DMS114 treated with DMSO at 0.1 percent for 48 hours (cell line): ENCODE measurements around the gene ICAM5.

ENCODE experiments used
- DNase-seq: peaks from one replicate; lab custom pipeline; 2025; ENCODE audit not compliant: unreplicated experiment; lab: John Stamatoyannopoulos, UW

ICAM5 gene

DNA sequence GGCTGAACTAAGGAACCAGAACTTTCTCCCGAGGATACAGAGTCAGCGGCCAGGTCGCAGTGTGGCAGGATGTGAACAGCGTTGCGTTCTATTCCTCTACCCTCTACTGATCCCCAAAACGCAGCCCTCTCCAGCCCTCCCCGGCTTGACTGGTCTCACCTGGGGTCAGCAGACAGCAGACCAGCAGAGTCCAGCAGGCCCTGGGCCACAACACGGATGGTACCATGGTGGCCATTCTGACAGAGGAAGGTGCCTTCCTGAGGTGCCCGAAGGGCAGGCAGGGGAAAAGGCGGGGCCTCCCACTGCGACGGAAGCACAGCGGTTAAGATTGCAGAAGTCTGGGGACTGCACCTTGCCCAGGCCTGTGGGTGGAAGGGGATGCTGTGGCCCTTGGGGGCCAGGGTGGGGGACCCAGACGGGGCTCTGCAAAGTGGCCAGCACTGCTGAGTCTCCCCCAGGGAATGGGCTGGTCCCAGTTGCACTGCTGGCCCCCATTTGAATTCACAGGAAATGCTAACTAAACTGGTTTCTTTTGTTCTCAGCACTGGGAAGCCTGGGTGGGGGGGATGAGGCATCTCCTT lies 49.7 kb downstream of the ICAM5 start, which contains the start of gene ICAM3:
Gene ICAM3, minus strand, starts transcription at position 245 of the 581 bp plus-strand sequence. Its CDS starts 10 bp downstream, at position 235.
- DNase-seq: no peak

DNA sequence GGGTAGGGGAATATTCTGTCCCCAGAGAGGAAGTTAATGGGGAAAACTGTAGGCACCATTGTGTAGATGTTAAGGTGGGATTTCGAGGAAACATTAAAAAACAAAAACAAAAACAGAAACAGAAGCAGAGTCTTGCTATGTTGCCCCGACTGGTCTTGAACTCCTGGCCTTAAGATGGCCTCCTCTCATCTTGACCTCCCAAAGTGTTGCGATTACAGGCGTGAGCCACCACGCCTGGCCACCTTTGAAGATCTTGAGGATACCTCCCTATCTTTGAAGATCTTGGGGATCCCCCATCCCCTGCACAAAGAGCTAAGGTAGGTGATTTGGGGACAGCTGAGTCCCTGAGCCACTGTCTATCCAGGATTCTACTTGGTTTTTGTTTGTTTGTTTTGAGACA lies 50.2 kb downstream of the ICAM5 start:
- no peak for DNase-seq

DNA sequence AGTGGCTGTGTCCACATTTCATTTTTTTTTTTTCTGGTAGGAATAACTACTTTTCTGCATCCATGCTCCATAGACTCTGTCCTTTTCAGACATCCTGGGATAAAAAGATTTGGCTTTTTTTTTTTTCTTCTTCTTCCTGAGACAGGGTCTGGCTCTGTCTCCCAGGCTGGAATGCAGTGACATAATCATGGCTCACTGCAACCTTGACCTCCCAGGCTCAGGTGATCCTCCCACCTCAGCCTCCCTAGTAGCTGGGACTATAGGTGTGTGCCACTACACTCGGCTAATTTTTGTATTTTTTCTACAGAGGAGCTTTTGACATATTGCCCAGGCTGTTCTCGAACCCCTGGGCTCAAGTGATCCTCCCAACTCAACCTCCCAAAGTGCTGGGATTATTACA lies 53.7 kb downstream of the ICAM5 start:
- no peak for DNase-seq

DNA sequence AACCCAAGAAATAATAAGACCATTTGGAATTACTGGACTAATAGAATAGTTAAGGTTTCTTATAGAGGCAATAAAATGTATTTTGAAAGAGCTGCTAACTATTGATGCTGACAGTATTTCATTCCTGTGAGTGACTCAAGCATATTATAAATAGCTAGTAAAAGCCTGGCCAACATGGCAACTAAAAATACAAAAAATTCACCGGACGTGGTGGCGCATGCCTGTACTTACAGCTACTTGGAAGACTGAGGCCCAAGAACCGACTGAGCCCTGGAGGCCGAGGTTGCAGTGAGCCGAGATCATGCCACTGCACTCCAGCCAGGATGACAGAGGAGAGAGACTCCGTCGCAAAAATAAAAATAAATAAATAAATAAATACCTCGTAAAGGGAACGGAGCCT lies 55.0 kb downstream of the ICAM5 start:
- DNase-seq: no peak
